ENCODE results near the gene CIDEB.

Gene CIDEB

GRCh38 chr14:24311837-24312615 is 4.2 kb upstream of the CIDEB start:
- DNase-seq, result no peak

GRCh38 chr14:24310646-24311604 is 3.1 kb upstream of the CIDEB start, which contains the start of gene LTB4R:
Gene LTB4R (plus strand): TSS chr14:24311502. CDS start chr14:24315652, 4,150 bp downstream.
- peak; percentile 84 for DNase-seq

GRCh38 chr14:24310265-24310645 is 2.5 kb upstream of the CIDEB start:
- peak; percentile 27 for DNase-seq

- DNase-seq, result no peak
Observed at GRCh38 chr14:24309538-24310264, 1.9 kb upstream of the CIDEB start, which contains the start of gene LTB4R2. Gene LTB4R2 (plus strand): TSS chr14:24310140. CDS start chr14:24310665, 525 bp downstream.

- no peak for DNase-seq
Observed at GRCh38 chr14:24308342-24309124, 756 bp upstream of the CIDEB start.

GRCh38 chr14:24307156-24307574 is 612 bp downstream of the CIDEB start:
- no peak for DNase-seq

GRCh38 chr14:24304019-24304387 is 3.8 kb downstream of the CIDEB start:
- DNase-seq, result no peak

GRCh38 chr14:24300326-24300980 is 7.3 kb downstream of the CIDEB start:
- no peak for DNase-seq

- peak; percentile 78 for DNase-seq
Observed at GRCh38 chr14:24299255-24300191, 8.3 kb downstream of the CIDEB start, which contains the start of the genes DHRS1 and NOP9. Gene DHRS1 (minus strand): TSS chr14:24299780. CDS start chr14:24299106, 674 bp downstream. Gene NOP9 (plus strand): TSS chr14:24299850. CDS start chr14:24299955, 105 bp downstream.

GRCh38 chr14:24298892-24299254 is 8.9 kb downstream of the CIDEB start:
- no peak for DNase-seq

- DNase-seq, result no peak
Observed at GRCh38 chr14:24297190-24297964, 10.4 kb downstream of the CIDEB start.

- peak; percentile 23 for DNase-seq
Observed at GRCh38 chr14:24296341-24297157, 11.2 kb downstream of the CIDEB start.

- no peak for DNase-seq
Observed at GRCh38 chr14:24293525-24293924, 14.3 kb downstream of the CIDEB start.

GRCh38 chr14:24292118-24292807 is 15.5 kb downstream of the CIDEB start:
- DNase-seq, result no peak

GRCh38 chr14:24291446-24292117 is 16.2 kb downstream of the CIDEB start:
- no peak for DNase-seq

- DNase-seq, result no peak
Observed at GRCh38 chr14:24290746-24291145, 17.0 kb downstream of the CIDEB start.

- DNase-seq, result no peak
Observed at GRCh38 chr14:24289649-24290280, 18.0 kb downstream of the CIDEB start.
